HepG2 (cell line): ENCODE results near the gene JAK1. TPM values are rescaled to one million over a fixed set of nuclear protein-coding genes. Genes with fewer than 3 reads are reported as not detected.

Experiments used
- ATAC-seq: fragments of 200-7000 bp; cut with Tn5 transposase; 3 replicates; pipeline ENCODE4 v1.9.1; 2020; ENCODE audit warnings: mild to moderate bottlenecking, moderate library complexity
- BruUV-seq: library from RNA; stranded (reverse); fragments of 400-500 nt; replicated peaks from 2 replicates; lab custom pipeline; 2021; lab: Mats Ljungman, UMichigan
- CTCF ChIA-PET: fragments of 300-600 bp; formaldehyde crosslinking; extraction: SDS; loops from one replicate; lab custom pipeline; 2021; ENCODE audit warnings: low total read pairs, inconsistent platforms, low intra/inter-chr PET ratio; lab: Yijun Ruan, JAX
- POLR2A ChIA-PET: fragments of 350-600 bp; sonication (Branson Sonifier 250); formaldehyde crosslinking; loops from one replicate; lab custom pipeline; 2020; ENCODE audit warnings: antibody characterized with exemption, inconsistent platforms; lab: Yijun Ruan, JAX
- DNase-seq: peaks from one replicate; pipeline ENCODE4 v3.0.0-alpha.2; 2015; ENCODE audit warnings: low spot score
- FAIRE-seq: peaks from 3 replicates; lab custom pipeline; 2011; peaks lifted over from hg19 to GRCh38; lab: Jason Lieb, UNC
- H2AFZ ChIP-seq: one replicate; pipeline ENCODE4 v1.6.1; 2011; ENCODE audit warnings: low read length, inconsistent platforms
- H3K27ac ChIP-seq: fragments of 300-600 bp; 3 replicates; pipeline ENCODE4 v1.8.0; 2011; ENCODE audit warnings: mixed run types, mild to moderate bottlenecking, mixed read lengths, low read length, inconsistent platforms; ENCODE audit not compliant: insufficient read depth; ENCODE audit errors: extremely low read length
- H3K27me3 ChIP-seq, 2 experiments: fragments of 200-600 bp in 1 of 2; 2 replicates in 1 of 2; 3 replicates in 1 of 2; pipeline versions ENCODE4 v1.6.0 to v1.8.0; 2011; ENCODE audit warnings: low read length in 2 of 2, mild to moderate bottlenecking in 2 of 2, moderate library complexity in 2 of 2, inconsistent platforms in 1 of 2; ENCODE audit not compliant: insufficient read depth in 2 of 2, control insufficient read depth in 1 of 2
- H3K36me3 ChIP-seq, 2 experiments: fragments of 200-600 bp in 1 of 2; replicated peaks in 1 of 2; 2 replicates in 1 of 2; 3 replicates in 1 of 2; pipeline versions ENCODE4 v1.5.1 to v1.8.0; 2011; ENCODE audit warnings: low read length in 2 of 2, inconsistent platforms in 1 of 2; ENCODE audit not compliant: insufficient read depth in 2 of 2, control insufficient read depth in 1 of 2
- H3K4me1 ChIP-seq: 2 replicates; pipeline ENCODE4 v1.5.1; 2012; ENCODE audit warnings: low read length, inconsistent platforms; ENCODE audit not compliant: insufficient read depth
- H3K4me2 ChIP-seq: 2 replicates; pipeline ENCODE4 v1.6.0; 2011; ENCODE audit warnings: low read depth, low read length, inconsistent platforms
- H3K4me3 ChIP-seq, 3 experiments: fragments of 200-600 bp in 1 of 3; sonication (generic), shearing (Covaris generic) in 1 of 3; replicated peaks in 1 of 3; 2 replicates each; pipeline ENCODE4 v1.5.1; 2011 to 2016; ENCODE audit warnings: low read length in 3 of 3, inconsistent platforms in 2 of 3, low read depth in 2 of 3, mild to moderate bottlenecking in 2 of 3, control low read depth in 1 of 3, mixed read lengths in 1 of 3; ENCODE audit not compliant: insufficient read depth in 1 of 3
- H3K79me2 ChIP-seq: one replicate; pipeline ENCODE4 v1.6.1; 2011; ENCODE audit warnings: low read length, inconsistent platforms; ENCODE audit not compliant: insufficient read depth
- H3K9ac ChIP-seq: 2 replicates; pipeline ENCODE4 v1.6.0; 2011; ENCODE audit warnings: mild to moderate bottlenecking, low read depth, low read length, inconsistent platforms; ENCODE audit not compliant: insufficient read depth
- H3K9me3 ChIP-seq: 2 replicates; pipeline ENCODE4 v1.5.1; 2012; ENCODE audit warnings: mild to moderate bottlenecking, low read length
- H4K20me1 ChIP-seq: 2 replicates; pipeline ENCODE4 v1.6.0; 2011; ENCODE audit warnings: inconsistent platforms, mild to moderate bottlenecking, low read length, moderate library complexity; ENCODE audit not compliant: insufficient read depth
- AKAP8 ChIP-seq: sonication (generic); formaldehyde crosslinking; IDR thresholded peaks from 2 replicates; pipeline ENCODE4 v1.5.1; 2020; ENCODE audit warnings: mild to moderate bottlenecking, missing genetic modification reagents
- MAFK ChIP-seq, 2 experiments: IDR thresholded peaks in 1 of 2; conservative IDR thresholded peaks in 1 of 2; 2 replicates each; pipeline ENCODE4 v1.6.1; 2011; ENCODE audit warnings: improper control_type of control experiment in 2 of 2, low read length in 2 of 2
- NBN ChIP-seq: fragments of 450-650 bp; conservative IDR thresholded peaks from 2 replicates; pipeline ENCODE4 v1.6.1; 2017
- NCOA2 ChIP-seq: sonication (generic); formaldehyde crosslinking; IDR thresholded peaks from 2 replicates; pipeline ENCODE4 v1.8.0; 2022; ENCODE audit warnings: inconsistent platforms
- PCBP2 ChIP-seq: fragments of 200-400 bp; formaldehyde crosslinking; optimal IDR thresholded peaks from 2 replicates; pipeline ENCODE3; 2018; ENCODE audit warnings: low read length, low read depth; ENCODE audit not compliant: poor library complexity, severe bottlenecking
- SIX1 ChIP-seq: sonication (generic); formaldehyde crosslinking; IDR thresholded peaks from 2 replicates; pipeline ENCODE4 v1.4.0; 2020; ENCODE audit warnings: missing genetic modification reagents, borderline replicate concordance
- THYN1 ChIP-seq: sonication (generic); formaldehyde crosslinking; IDR thresholded peaks from 2 replicates; pipeline ENCODE4 v1.8.1; 2023; ENCODE audit warnings: low read depth, mild to moderate bottlenecking, moderate library complexity, missing genetic modification reagents, borderline replicate concordance
- ZBTB42 ChIP-seq: sonication (generic); formaldehyde crosslinking; IDR thresholded peaks from 2 replicates; pipeline ENCODE4 v1.5.0; 2020; ENCODE audit warnings: mild to moderate bottlenecking, missing genetic modification reagents
- ZFP62 ChIP-seq: sonication (generic); formaldehyde crosslinking; IDR thresholded peaks from 2 replicates; pipeline ENCODE4 v1.4.0; 2020; ENCODE audit warnings: missing genetic modification reagents
- ZNF552 ChIP-seq: sonication (generic); formaldehyde crosslinking; IDR thresholded peaks from 2 replicates; pipeline ENCODE4 v1.9.0; 2022; ENCODE audit warnings: missing genetic modification reagents, mild to moderate bottlenecking, borderline replicate concordance
- WGBS: methylation state at CpG from one replicate; pipeline ENCODE4 v1.1.6; 2017; ENCODE audit warnings: low lambda C conversion rate; 5-methylcytosine and 5-hydroxymethylcytosine counted together
- in situ Hi-C: cut with HindIII; loops from 2 replicates; pipeline ENCODE4 v1.10.0; 2017; ENCODE audit warnings: low pct_unique_long_range_greater_than_20kb; ENCODE audit not compliant: extremely low pct_ligation_motif_present
- intact Hi-C: fragments of 100-400 bp; cut with micrococcal nuclease; formaldehyde crosslinking; loops from one replicate; pipeline ENCODE4 v1.10.0; 2022; ENCODE audit not compliant: unreplicated experiment
- polyA plus RNA-seq, 8 experiments: library from polyadenylated mRNA; depleted of rRNA in 3 of 8; stranded (reverse) in 7 of 8; unstranded in 1 of 8; fragments of >200 nt; fragmentation: Illumina TruSeq in 4 of 8; extraction: Trizol in 4 of 8; gene quantifications; 2 replicates each; pipeline versions ENCODE4 v1.2.1 to v1.2.3, GENCODE V29; 2011 to 2016; ENCODE audit warnings: low read depth in 4 of 8, missing spikeins in 1 of 8, mixed read lengths in 1 of 8; ENCODE audit not compliant: insufficient read depth in 1 of 8
- total RNA-seq, 5 experiments: library from RNA; depleted of rRNA; stranded (reverse); fragments of >200 nt; fragmentation: Illumina TruSeq; extraction: Trizol; gene quantifications; 2 replicates each; pipeline ENCODE4 v1.2.3, GENCODE V29; 2016; ENCODE audit warnings: low read depth in 1 of 5
- TF ChIP-seq, protein P1 (sequence below): sonication (generic); formaldehyde crosslinking; IDR thresholded peaks from 2 replicates; pipeline ENCODE4 v1.9.0; 2021; ENCODE audit warnings: missing genetic modification reagents, mild to moderate bottlenecking, borderline replicate concordance
- TF ChIP-seq, protein P2 (sequence below): sonication (generic); formaldehyde crosslinking; IDR thresholded peaks from 2 replicates; pipeline ENCODE4 v1.5.1; 2020; ENCODE audit warnings: mild to moderate bottlenecking, moderate library complexity, missing genetic modification reagents
- TF ChIP-seq, protein P3 (sequence below): sonication (generic); formaldehyde crosslinking; IDR thresholded peaks from 2 replicates; pipeline ENCODE4 v1.4.0; 2020; ENCODE audit warnings: mild to moderate bottlenecking, missing genetic modification reagents

Gene JAK1
- total and polyA plus RNA-seq, 2 of the 13 experiments (the other 11 are each of a cell fraction or from before 2014, with no cell fraction given): 23.9 to 42.4 TPM

DNA sequence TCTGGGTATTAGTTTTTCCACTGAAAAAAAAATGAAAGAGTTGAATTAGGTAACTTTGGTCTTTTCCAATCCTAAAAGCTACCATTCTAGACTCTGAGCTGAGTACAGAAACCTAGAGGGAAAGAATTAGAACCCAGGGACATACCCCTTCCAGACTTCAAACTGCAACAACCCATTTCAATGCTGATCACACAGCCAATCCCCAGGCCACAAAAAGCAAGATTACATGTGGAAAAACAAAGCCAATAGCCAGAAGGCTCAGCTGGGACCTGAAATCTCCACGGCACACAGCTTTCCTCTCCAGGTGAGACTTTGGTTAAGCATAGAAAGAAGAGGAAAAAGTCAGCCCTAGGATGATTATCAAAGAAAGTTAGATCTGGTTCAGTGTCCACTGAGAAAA is 88.8 kb downstream of the JAK1 start:
- no peak overlapping the region for H2AFZ ChIP-seq
- 0 out of 2 replicates have a peak, but pooled peaks cover 5% of the 10 kb centered on the region for H3K4me1 ChIP-seq
- H3K4me2 ChIP-seq: no peak overlapping the region
- peaks cover 26 to 63% of the 10 kb centered on the region in 2 experiments for H3K36me3 ChIP-seq
- in situ Hi-C loops: no loop called here
- intact Hi-C loops: no loop called here
- no peak for DNase-seq
- H3K79me2 ChIP-seq: no peaks in the 10 kb centered on the region
- no peak for ATAC-seq
- no peak for FAIRE-seq
- TF ChIP-seq, protein P1, sequence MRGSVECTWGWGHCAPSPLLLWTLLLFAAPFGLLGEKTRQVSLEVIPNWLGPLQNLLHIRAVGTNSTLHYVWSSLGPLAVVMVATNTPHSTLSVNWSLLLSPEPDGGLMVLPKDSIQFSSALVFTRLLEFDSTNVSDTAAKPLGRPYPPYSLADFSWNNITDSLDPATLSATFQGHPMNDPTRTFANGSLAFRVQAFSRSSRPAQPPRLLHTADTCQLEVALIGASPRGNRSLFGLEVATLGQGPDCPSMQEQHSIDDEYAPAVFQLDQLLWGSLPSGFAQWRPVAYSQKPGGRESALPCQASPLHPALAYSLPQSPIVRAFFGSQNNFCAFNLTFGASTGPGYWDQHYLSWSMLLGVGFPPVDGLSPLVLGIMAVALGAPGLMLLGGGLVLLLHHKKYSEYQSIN: no peak
- TF ChIP-seq NCOA2 (CRISPR knock-in tag) (no peak), MAFK (conservative IDR thresholded peaks at IDR 0.05 in 1 of 2, IDR thresholded peaks at IDR 0.05 in 1 of 2; ENCODE audit: low read length in 2 of 2) (no peak), AKAP8 (CRISPR knock-in tag) (no peak), THYN1 (CRISPR knock-in tag) (no peak), ZNF552 (no peak)
- ChIA-PET POLR2A (no interaction called here), CTCF (no interaction called here)
- 100% methylated on average over 1 of the region's 1 CpG for WGBS
- H3K4me3 ChIP-seq: no peak overlapping the region
- no peaks in the 10 kb centered on the region for H3K9me3 ChIP-seq
- no peak overlapping the region for H3K27ac ChIP-seq
- no peaks in the 10 kb centered on the region for H3K27me3 ChIP-seq
- H3K9ac ChIP-seq: no peak overlapping the region
- H4K20me1 ChIP-seq: no peaks in the 10 kb centered on the region
- no TSS peak for BruUV-seq

DNA sequence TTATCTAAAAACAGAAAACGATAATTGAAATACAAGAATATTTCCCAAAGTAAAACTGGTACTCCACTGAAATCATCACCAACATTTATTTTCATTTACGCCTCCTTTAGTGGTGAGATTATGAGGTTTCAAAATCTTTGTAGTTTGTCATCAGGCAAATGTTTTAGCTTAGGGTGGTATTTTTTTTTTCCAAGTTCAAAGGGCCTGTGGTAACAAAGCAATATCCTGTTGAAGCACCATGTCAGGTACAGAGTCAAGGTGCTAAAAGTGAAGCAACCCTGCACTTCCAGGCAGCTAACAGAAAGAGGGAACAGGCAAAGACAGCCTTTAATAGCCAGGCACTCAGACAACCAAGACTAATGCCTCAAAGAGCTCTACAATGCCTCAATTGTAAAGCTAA is 89.2 kb downstream of the JAK1 start:
- in situ Hi-C loops: no loop called here
- Histone ChIP-seq H3K4me1 (0 out of 2 replicates have a peak, but pooled peaks cover 5% of the 10 kb centered on the region), H3K4me3 (no peak overlapping the region), H2AFZ (no peak overlapping the region), H4K20me1 (no peaks in the 10 kb centered on the region), H3K9ac (no peak overlapping the region), H3K36me3 (peaks cover 26 to 65% of the 10 kb centered on the region in 2 experiments), H3K27ac (no peak overlapping the region), H3K4me2 (no peak overlapping the region), H3K79me2 (no peaks in the 10 kb centered on the region), H3K27me3 (no peaks in the 10 kb centered on the region), H3K9me3 (no peaks in the 10 kb centered on the region)
- WGBS: 93% methylated on average over 2 of the region's 2 CpGs
- ATAC-seq (no peak), DNase-seq (no peak), FAIRE-seq (no peak)
- intact Hi-C loops: no loop called here
- BruUV-seq: no TSS peak
- POLR2A ChIA-PET: no interaction called here
- CTCF ChIA-PET: no interaction called here
- TF ChIP-seq PCBP2: no peak
- TF ChIP-seq ZBTB42: no peak
- TF ChIP-seq ZFP62 (CRISPR knock-in tag): no peak
- TF ChIP-seq NBN: no peak
- TF ChIP-seq, protein P2, sequence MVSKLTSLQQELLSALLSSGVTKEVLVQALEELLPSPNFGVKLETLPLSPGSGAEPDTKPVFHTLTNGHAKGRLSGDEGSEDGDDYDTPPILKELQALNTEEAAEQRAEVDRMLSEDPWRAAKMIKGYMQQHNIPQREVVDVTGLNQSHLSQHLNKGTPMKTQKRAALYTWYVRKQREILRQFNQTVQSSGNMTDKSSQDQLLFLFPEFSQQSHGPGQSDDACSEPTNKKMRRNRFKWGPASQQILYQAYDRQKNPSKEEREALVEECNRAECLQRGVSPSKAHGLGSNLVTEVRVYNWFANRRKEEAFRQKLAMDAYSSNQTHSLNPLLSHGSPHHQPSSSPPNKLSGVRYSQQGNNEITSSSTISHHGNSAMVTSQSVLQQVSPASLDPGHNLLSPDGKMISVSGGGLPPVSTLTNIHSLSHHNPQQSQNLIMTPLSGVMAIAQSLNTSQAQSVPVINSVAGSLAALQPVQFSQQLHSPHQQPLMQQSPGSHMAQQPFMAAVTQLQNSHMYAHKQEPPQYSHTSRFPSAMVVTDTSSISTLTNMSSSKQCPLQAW: no peak
- TF ChIP-seq, protein P3, sequence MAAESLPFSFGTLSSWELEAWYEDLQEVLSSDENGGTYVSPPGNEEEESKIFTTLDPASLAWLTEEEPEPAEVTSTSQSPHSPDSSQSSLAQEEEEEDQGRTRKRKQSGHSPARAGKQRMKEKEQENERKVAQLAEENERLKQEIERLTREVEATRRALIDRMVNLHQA (CRISPR knock-in tag): no peak
- TF ChIP-seq SIX1 (CRISPR knock-in tag): no peak
